ENCODE results near the gene THBS2. TPM values are rescaled to one million over a fixed set of nuclear protein-coding genes. Genes with fewer than 3 reads are reported as not detected.

The THBS2 gene
- total RNA-seq, 1 experiment from 2014 or later = 0.39 TPM

GRCh38 chr6:169302255-169302654, 48.6 kb upstream of the THBS2 start:
- DNase-seq (ENCODE audit: low read depth, low spot score) = no peak
- TF ChIP-seq CEBPB (IDR thresholded peaks at IDR 0.05; ENCODE audit: low read depth) (no peak), REST (IDR thresholded peaks at IDR 0.05; ENCODE audit: low read depth) (no peak), ELF1 (IDR thresholded peaks at IDR 0.05; ENCODE audit: borderline replicate concordance, low read depth) (no peak), EZH2 (IDR thresholded peaks at IDR 0.05) (no peak), TCF7L2 (IDR thresholded peaks at IDR 0.05; ENCODE audit: borderline replicate concordance, extremely low read depth, insufficient read depth, insufficient read length) (no peak), JUND (IDR thresholded peaks at IDR 0.05) (no peak), SIN3A (IDR thresholded peaks at IDR 0.05; ENCODE audit: low read depth) (no peak), ZFX (IDR thresholded peaks at IDR 0.05) (no peak), EGR1 (IDR thresholded peaks at IDR 0.05; ENCODE audit: low read depth) (no peak), ATF3 (IDR thresholded peaks at IDR 0.05) (no peak), SRF (IDR thresholded peaks at IDR 0.05; ENCODE audit: low read depth) (no peak), ZNF274 (IDR thresholded peaks at IDR 0.05; ENCODE audit: low read depth, low read length) (no peak), RAD21 (IDR thresholded peaks at IDR 0.05; ENCODE audit: low read depth) (no peak), CBX3 (IDR thresholded peaks at IDR 0.05; ENCODE audit: low read depth) (no peak), YY1 (IDR thresholded peaks at IDR 0.05; ENCODE audit: extremely low read depth, insufficient replicate concordance, low read depth, low read length) (no peak)
- TF ChIP-seq, protein P1, sequence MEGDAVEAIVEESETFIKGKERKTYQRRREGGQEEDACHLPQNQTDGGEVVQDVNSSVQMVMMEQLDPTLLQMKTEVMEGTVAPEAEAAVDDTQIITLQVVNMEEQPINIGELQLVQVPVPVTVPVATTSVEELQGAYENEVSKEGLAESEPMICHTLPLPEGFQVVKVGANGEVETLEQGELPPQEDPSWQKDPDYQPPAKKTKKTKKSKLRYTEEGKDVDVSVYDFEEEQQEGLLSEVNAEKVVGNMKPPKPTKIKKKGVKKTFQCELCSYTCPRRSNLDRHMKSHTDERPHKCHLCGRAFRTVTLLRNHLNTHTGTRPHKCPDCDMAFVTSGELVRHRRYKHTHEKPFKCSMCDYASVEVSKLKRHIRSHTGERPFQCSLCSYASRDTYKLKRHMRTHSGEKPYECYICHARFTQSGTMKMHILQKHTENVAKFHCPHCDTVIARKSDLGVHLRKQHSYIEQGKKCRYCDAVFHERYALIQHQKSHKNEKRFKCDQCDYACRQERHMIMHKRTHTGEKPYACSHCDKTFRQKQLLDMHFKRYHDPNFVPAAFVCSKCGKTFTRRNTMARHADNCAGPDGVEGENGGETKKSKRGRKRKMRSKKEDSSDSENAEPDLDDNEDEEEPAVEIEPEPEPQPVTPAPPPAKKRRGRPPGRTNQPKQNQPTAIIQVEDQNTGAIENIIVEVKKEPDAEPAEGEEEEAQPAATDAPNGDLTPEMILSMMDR (IDR thresholded peaks at IDR 0.05 in 2 of 3, conservative IDR thresholded peaks at IDR 0.05 in 1 of 3; ENCODE audit: borderline replicate concordance in 1 of 3, insufficient read depth in 1 of 3, low read depth in 2 of 3, low read length in 2 of 3) = no peak
- TF ChIP-seq, protein P2, sequence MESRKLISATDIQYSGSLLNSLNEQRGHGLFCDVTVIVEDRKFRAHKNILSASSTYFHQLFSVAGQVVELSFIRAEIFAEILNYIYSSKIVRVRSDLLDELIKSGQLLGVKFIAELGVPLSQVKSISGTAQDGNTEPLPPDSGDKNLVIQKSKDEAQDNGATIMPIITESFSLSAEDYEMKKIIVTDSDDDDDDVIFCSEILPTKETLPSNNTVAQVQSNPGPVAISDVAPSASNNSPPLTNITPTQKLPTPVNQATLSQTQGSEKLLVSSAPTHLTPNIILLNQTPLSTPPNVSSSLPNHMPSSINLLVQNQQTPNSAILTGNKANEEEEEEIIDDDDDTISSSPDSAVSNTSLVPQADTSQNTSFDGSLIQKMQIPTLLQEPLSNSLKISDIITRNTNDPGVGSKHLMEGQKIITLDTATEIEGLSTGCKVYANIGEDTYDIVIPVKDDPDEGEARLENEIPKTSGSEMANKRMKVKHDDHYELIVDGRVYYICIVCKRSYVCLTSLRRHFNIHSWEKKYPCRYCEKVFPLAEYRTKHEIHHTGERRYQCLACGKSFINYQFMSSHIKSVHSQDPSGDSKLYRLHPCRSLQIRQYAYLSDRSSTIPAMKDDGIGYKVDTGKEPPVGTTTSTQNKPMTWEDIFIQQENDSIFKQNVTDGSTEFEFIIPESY (IDR thresholded peaks at IDR 0.05; ENCODE audit: extremely low read depth, insufficient replicate concordance, low read length) = no peak
- Histone ChIP-seq H3K9ac (ENCODE audit: low read length) (no peak overlapping the region), H3K36me3 (ENCODE audit: control insufficient read depth in 1 of 2, insufficient read depth in 2 of 2, low read length in 2 of 2) (no peaks in the 10 kb centered on the region; a peak in 1 of 4 replicates), H3K9me3 (ENCODE audit: control insufficient read depth in 1 of 2, insufficient read depth in 1 of 2, low read depth in 1 of 2, low read length in 2 of 2) (no peaks in the 10 kb centered on the region; a peak in 1 of 4 replicates), H3K4me2 (ENCODE audit: low read length) (no peak overlapping the region), H3K9me2 (ENCODE audit: insufficient read depth) (no peaks in the 10 kb centered on the region), H2AFZ (ENCODE audit: low read depth, low read length, poor library complexity, severe bottlenecking) (no peak overlapping the region), H3K79me2 (ENCODE audit: insufficient read depth, low read length) (no peaks in the 10 kb centered on the region), H3K27me3 (ENCODE audit: insufficient read depth, low read length) (no peaks in the 10 kb centered on the region), H3K4me1 (ENCODE audit: control insufficient read depth in 1 of 2, insufficient read depth in 2 of 2, low read length in 2 of 2) (no peaks in the 10 kb centered on the region), H3K4me3 (replicated peaks in 1 of 2; ENCODE audit: low read depth in 1 of 2, low read length in 2 of 2) (no peak overlapping the region), H3K27ac (ENCODE audit: low read depth, low read length) (no peak overlapping the region), H4K20me1 (ENCODE audit: insufficient read depth) (no peaks in the 10 kb centered on the region)
- intact Hi-C loops (cut with micrococcal nuclease) = no loop called here
- no peak for ATAC-seq
- no TSS peak for BruUV-seq (replicated peaks)
- ChIA-PET CTCF (no interaction called here), RAD21 (ENCODE audit: low non-redundant PET in 1 of 2, low total read pairs in 2 of 2, uncharacterized antibody in 2 of 2, unreplicated experiment in 2 of 2) (no interaction called here), POLR2A (no interaction called here)

Measured in HCT116 (cell line).